NCI-H1105 treated with DMSO at 0.1 percent for 48 hours (cell line): ENCODE data around the gene TIMMDC1.
"Not testable (repeated sequence)": the region's sequence is repeated elsewhere in the genome, so short reads cannot be mapped to it uniquely, and the experiment has no call there.

Experiments
- DNase-seq: peaks from one replicate; lab custom pipeline; 2025; lab: John Stamatoyannopoulos, UW

The TIMMDC1 gene

GRCh38 chr3:119510690-119511089 is 12.3 kb downstream of the TIMMDC1 start:
- DNase-seq, result no peak

- no peak for DNase-seq
Observed at GRCh38 chr3:119514637-119515036, 16.3 kb downstream of the TIMMDC1 start.

- no peak for DNase-seq
Observed at GRCh38 chr3:119517112-119517511, 18.8 kb downstream of the TIMMDC1 start.

- no peak for DNase-seq
Observed at GRCh38 chr3:119518026-119518425, 19.7 kb downstream of the TIMMDC1 start.

GRCh38 chr3:119524931-119525662 is 26.8 kb downstream of the TIMMDC1 start:
- no peak for DNase-seq

GRCh38 chr3:119527714-119528113 is 29.4 kb downstream of the TIMMDC1 start:
- no peak for DNase-seq

- DNase-seq, result no peak
Observed at GRCh38 chr3:119529883-119530282, 31.5 kb downstream of the TIMMDC1 start.

- DNase-seq, result no peak
Observed at GRCh38 chr3:119530456-119530855, 32.1 kb downstream of the TIMMDC1 start.

- DNase-seq, result no peak
Observed at GRCh38 chr3:119531151-119531550, 32.8 kb downstream of the TIMMDC1 start.

- no peak for DNase-seq
Observed at GRCh38 chr3:119534296-119534695, 35.9 kb downstream of the TIMMDC1 start.

GRCh38 chr3:119536757-119537156 is 38.4 kb downstream of the TIMMDC1 start:
- DNase-seq, result no peak

- no peak for DNase-seq
Observed at GRCh38 chr3:119538772-119539171, 40.4 kb downstream of the TIMMDC1 start.

- DNase-seq, result no peak
Observed at GRCh38 chr3:119541547-119541946, 43.2 kb downstream of the TIMMDC1 start.

GRCh38 chr3:119542168-119542767 is 43.9 kb downstream of the TIMMDC1 start:
- no peak for DNase-seq

- DNase-seq, result no peak
Observed at GRCh38 chr3:119543147-119543546, 44.8 kb downstream of the TIMMDC1 start.

GRCh38 chr3:119547227-119547626 is 48.9 kb downstream of the TIMMDC1 start:
- no peak for DNase-seq

GRCh38 chr3:119548341-119548740 is 50.0 kb downstream of the TIMMDC1 start:
- no peak for DNase-seq

GRCh38 chr3:119550192-119550910 is 52.0 kb downstream of the TIMMDC1 start:
- DNase-seq, result no peak

- DNase-seq, result no peak
Observed at GRCh38 chr3:119551598-119551997, 53.3 kb downstream of the TIMMDC1 start.

GRCh38 chr3:119552928-119553327 is 54.6 kb downstream of the TIMMDC1 start:
- DNase-seq, result not testable (repeated sequence)

- DNase-seq, result no peak
Observed at GRCh38 chr3:119553823-119554415, 55.6 kb downstream of the TIMMDC1 start.

GRCh38 chr3:119555309-119555735 is 57.0 kb downstream of the TIMMDC1 start:
- no peak for DNase-seq

GRCh38 chr3:119555929-119556328 is 57.6 kb downstream of the TIMMDC1 start:
- no peak for DNase-seq
